ENCODE data around the gene CST7.

DNA sequence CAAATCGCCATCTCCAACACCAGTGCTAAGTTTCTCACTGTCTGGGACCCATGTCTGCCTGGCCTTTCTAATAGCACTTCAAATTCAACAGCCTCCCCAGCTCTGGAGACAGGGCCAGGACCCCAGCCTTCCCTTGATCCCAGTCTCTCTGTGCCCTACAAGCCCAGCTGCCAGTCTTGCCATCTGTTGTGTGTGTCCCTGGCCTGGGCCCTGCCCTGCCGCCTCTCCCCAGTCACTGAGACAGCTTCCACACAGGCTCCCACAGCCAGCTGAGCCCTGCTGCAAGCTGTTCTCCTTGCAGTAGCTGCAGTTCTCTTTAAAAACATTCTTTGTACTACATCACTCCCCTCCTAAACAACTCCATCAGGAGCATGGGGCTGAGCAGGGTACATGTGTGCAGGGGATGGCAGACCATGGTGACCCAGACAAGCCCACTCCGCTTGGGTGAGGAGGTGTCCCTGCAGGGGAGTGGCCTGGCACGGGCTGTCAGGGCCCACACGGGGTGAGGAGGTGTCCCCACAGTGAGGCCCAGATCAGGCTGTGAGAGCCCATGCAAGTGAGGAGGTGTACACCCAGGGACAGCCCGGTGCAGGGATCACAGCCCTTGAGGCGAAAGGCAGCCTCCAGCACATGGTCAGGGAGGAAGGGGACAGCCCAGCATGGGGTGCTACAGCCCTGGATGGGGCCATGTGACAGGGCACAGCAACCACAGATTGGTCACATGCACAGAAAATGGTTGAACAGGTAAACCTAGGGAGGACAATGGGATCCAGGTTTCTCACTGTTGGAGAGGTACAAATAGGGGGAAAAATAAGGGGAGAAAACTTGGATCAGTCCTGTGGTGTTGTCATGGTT lies 16.2 kb downstream of the CST7 start:
- TF ChIP-seq CTCF (IDR thresholded peaks at IDR 0.05): no peak
- TF ChIP-seq EZH2 (IDR thresholded peaks at IDR 0.05): no peak
- no peak for TF ChIP-seq EZH2phosphoT487 (IDR thresholded peaks at IDR 0.05)
